ENCODE results near the gene OPRM1.

OPRM1 gene

GRCh38 chr6:154218787-154219186, 179.7 kb downstream of the OPRM1 start:
- no peak for DNase-seq (ENCODE audit: low spot score)
- ChIA-PET CTCF (no interaction called here), POLR2A (ENCODE audit: low non-redundant PET) (no interaction called here)
- H3K27ac ChIP-seq = no peak overlapping the region
- TF ChIP-seq, protein P1, sequence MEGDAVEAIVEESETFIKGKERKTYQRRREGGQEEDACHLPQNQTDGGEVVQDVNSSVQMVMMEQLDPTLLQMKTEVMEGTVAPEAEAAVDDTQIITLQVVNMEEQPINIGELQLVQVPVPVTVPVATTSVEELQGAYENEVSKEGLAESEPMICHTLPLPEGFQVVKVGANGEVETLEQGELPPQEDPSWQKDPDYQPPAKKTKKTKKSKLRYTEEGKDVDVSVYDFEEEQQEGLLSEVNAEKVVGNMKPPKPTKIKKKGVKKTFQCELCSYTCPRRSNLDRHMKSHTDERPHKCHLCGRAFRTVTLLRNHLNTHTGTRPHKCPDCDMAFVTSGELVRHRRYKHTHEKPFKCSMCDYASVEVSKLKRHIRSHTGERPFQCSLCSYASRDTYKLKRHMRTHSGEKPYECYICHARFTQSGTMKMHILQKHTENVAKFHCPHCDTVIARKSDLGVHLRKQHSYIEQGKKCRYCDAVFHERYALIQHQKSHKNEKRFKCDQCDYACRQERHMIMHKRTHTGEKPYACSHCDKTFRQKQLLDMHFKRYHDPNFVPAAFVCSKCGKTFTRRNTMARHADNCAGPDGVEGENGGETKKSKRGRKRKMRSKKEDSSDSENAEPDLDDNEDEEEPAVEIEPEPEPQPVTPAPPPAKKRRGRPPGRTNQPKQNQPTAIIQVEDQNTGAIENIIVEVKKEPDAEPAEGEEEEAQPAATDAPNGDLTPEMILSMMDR (conservative IDR thresholded peaks at IDR 0.05; ENCODE audit: low read depth) = no peak

- TF ChIP-seq, protein P1 (conservative IDR thresholded peaks at IDR 0.05; ENCODE audit: low read depth) = no peak
- ChIA-PET CTCF (no interaction called here), POLR2A (ENCODE audit: low non-redundant PET) (no interaction called here)
- no peak for DNase-seq (ENCODE audit: low spot score)
- no peak overlapping the region for H3K27ac ChIP-seq
These were observed 180.2 kb downstream of the OPRM1 start for GRCh38 chr6:154219250-154219649.

- no peak overlapping the region for H3K27ac ChIP-seq
- POLR2A ChIA-PET (ENCODE audit: low non-redundant PET) = no interaction called here
- TF ChIP-seq, protein P1 (conservative IDR thresholded peaks at IDR 0.05; ENCODE audit: low read depth) = no peak
- CTCF ChIA-PET = no interaction called here
- no peak for DNase-seq (ENCODE audit: low spot score)
These were observed 183.7 kb downstream of the OPRM1 start for GRCh38 chr6:154222716-154223115.

- no peak overlapping the region for H3K27ac ChIP-seq
- ChIA-PET CTCF (no interaction called here), POLR2A (ENCODE audit: low non-redundant PET) (no interaction called here)
- DNase-seq (ENCODE audit: low spot score) = no peak
- TF ChIP-seq, protein P1 (conservative IDR thresholded peaks at IDR 0.05; ENCODE audit: low read depth) = no peak
These were observed 184.3 kb downstream of the OPRM1 start for GRCh38 chr6:154223296-154223695.

GRCh38 chr6:154226461-154226860, 187.4 kb downstream of the OPRM1 start:
- TF ChIP-seq, protein P1 (conservative IDR thresholded peaks at IDR 0.05; ENCODE audit: low read depth) = no peak

GRCh38 chr6:154227862-154228520, 189.0 kb downstream of the OPRM1 start:
- DNase-seq (ENCODE audit: low spot score) = no peak
- ChIA-PET CTCF (no interaction called here), POLR2A (ENCODE audit: low non-redundant PET) (no interaction called here)
- H3K27ac ChIP-seq = no peak overlapping the region
- TF ChIP-seq, protein P1 (conservative IDR thresholded peaks at IDR 0.05; ENCODE audit: low read depth) = no peak

More at GRCh38 chr6:154226461-154226860, 187.4 kb downstream of the OPRM1 start:
- CTCF ChIA-PET = no interaction called here
- POLR2A ChIA-PET (ENCODE audit: low non-redundant PET) = no interaction called here
- no peak for DNase-seq (ENCODE audit: low spot score)
- no peak overlapping the region for H3K27ac ChIP-seq
